GM18526 (cell line): ENCODE results near the gene TSPOAP1.

Source experiments
- POLR2A ChIP-seq: IDR thresholded peaks from 3 replicates; pipeline ENCODE4 v1.6.1; 2011; ENCODE audit not compliant: insufficient read length; ENCODE audit errors: extremely low read depth

The TSPOAP1 gene, protein sequence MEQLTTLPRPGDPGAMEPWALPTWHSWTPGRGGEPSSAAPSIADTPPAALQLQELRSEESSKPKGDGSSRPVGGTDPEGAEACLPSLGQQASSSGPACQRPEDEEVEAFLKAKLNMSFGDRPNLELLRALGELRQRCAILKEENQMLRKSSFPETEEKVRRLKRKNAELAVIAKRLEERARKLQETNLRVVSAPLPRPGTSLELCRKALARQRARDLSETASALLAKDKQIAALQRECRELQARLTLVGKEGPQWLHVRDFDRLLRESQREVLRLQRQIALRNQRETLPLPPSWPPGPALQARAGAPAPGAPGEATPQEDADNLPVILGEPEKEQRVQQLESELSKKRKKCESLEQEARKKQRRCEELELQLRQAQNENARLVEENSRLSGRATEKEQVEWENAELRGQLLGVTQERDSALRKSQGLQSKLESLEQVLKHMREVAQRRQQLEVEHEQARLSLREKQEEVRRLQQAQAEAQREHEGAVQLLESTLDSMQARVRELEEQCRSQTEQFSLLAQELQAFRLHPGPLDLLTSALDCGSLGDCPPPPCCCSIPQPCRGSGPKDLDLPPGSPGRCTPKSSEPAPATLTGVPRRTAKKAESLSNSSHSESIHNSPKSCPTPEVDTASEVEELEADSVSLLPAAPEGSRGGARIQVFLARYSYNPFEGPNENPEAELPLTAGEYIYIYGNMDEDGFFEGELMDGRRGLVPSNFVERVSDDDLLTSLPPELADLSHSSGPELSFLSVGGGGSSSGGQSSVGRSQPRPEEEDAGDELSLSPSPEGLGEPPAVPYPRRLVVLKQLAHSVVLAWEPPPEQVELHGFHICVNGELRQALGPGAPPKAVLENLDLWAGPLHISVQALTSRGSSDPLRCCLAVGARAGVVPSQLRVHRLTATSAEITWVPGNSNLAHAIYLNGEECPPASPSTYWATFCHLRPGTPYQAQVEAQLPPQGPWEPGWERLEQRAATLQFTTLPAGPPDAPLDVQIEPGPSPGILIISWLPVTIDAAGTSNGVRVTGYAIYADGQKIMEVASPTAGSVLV (N-terminal part only)

DNA sequence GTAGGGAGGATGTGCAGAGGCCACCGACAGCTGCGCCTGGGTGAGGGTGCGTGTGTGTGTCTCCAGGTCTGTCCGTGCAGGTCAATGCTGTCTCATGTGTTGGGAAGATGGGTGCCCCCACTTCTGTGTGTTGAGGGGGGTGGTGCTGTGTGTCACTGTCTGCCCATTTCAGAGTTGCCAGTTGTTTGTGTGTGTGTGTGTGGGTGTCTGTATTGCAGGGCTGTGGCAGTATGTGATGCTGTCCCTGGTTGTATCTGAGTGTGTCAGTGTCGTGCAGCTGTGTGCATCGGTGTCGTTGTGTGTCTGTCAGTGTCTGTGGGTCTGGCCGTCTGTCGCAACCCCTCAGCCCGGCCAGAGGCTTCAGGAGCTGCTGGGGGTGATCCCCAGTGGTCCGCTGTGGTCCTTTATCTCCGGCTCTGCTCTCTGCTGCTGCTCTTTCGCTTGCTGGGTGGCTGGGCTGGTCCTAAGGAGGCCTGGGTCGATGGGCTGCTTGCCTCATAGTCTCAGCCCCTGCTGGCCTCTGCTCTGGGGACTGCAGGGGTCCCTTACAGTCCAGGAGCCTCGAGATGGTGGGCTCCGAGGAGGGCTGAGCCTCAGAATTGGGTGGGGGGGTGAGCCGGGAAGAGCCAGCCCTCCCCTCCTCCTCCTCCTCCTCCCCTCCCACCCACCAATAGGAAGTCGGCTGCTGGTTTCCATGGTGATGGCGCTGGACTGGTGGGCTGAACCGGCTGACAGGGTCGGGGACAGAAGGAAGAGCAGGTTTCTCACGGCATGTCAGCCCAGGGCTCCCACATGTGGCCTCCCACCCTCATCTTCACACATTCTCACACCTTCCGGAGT, at the start of gene TSPOAP1:
TSPOAP1 (minus strand) TSS at position 601 of the 840 bp plus-strand sequence. CDS start 875 bp downstream, outside the sequence.
- TF ChIP-seq POLR2A, result no peak

DNA sequence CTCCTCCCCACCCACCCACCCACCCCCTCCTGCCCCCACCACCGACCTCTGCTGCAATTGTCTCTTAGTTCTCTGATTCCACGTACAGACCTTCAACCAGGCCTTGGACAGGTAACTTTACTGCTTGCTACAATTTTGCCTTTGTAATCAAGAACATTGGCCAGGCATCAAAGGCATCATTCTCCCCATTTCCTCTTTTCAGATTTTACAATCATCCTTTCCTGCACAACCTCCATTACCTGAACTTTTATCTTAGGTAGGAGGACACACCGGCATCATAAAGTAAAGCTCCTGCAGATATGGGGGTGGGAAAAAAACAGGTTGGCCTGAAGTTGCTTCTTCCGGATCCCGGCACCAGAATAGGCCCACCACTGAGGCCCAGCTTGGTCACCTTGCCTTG, 49.1 kb upstream of the TSPOAP1 start:
- TF ChIP-seq POLR2A, result no peak

DNA sequence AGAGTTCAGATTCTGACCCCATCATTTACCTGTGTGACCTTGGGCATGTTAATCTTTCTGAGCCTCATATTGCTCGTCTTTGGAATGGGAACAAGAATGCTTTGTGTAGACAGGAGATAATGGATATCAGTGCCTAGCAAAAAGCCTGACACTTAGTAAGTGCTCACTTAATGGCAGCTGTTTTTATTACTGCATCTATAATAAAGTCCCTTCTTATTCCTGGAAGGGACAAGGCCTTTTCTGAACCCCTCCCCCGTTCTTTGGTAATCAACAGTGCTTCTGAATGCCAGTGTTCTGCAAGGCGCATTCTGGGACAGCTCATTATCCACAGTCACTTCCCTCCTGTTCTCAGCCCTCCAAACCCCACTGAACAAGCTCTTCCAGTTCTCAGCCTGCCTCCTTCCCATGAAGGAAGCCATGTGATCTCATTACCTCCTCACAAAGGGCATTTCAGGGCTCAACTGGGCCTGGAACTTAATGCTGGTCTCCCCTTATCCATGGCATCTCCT, 48.6 kb upstream of the TSPOAP1 start:
- TF ChIP-seq POLR2A, result no peak

DNA sequence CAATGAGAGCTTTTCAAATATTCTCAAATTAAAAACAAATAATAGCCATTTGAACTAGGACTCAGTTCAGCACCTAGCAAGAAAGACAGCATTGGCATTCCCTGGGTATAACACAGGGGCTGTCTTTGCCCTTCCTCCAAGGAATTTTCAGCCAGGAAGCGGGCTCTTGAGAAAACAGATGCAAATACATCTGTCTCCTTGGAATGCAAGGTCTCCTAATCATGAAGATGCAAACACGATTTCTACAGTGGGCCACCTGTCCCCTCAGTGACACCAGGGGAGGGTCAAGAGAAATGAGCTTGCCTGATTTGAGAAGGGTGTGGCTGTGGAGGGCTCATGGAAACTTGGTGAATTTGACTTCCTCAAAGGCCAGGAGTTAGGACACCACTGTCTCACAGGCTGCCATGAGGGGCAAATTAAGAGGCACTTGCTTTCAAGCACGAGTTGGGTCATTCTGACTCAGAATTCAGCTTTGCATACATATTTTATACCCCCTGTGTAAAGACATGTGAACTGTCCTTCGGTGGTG, 47.9 kb upstream of the TSPOAP1 start:
- TF ChIP-seq POLR2A, result no peak

DNA sequence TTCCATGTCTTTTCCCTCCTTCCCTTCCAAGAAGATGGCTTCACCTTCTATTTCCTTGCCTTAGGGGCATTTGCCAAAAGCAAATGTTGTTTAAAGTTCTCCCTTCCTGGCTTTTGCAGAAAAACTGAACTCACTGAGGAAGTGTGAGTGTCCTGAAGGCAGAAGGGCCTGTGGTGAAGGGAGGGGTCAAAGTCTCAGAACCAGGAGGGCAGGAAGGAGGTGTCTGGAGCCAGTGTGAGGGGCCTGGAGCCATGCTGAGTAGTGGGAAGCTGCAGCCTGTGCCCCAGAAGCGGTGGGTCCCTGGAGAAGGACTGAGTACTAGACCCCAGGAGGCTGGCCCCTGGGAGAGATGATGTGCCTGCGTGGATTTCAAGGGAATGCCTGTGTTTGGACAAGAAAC, 47.2 kb upstream of the TSPOAP1 start:
- TF ChIP-seq POLR2A, result no peak

DNA sequence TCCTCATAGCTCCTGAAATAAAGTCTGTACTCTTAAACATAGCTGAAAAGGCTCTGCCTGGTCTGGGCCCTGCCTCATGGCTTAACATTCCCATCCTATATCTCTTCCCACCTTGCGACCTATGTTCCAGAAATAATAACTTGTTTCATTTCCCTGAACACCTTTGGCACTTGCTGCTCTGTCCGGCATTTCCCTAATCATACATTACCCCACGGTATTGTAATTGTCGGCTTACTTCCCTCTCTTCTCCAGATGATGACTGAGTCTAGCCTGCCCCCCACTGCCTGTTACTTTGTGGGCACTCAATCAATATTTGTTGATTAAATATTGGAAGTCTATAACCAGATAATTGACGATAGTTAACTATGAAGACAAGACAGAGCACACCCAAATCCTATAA, 46.7 kb upstream of the TSPOAP1 start:
- TF ChIP-seq POLR2A, result no peak

DNA sequence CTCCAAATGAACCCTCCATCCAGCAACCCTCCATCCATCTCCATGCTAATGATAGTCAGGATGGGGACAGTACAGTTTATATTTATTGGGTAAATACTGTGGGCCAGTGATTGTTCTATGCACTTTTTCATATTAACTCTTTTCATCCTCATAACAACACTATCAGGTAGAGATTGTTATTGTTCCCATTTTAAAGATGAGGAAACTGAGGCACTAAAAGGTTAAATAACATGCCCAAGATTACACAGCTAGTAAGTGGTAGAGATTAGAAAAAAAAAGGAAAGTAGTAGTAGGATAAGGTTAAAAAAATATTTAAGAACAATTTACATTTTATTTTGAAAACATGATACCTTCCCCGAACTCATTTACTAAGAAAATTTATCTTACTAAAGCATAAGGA, 45.3 kb upstream of the TSPOAP1 start:
- TF ChIP-seq POLR2A, result no peak

DNA sequence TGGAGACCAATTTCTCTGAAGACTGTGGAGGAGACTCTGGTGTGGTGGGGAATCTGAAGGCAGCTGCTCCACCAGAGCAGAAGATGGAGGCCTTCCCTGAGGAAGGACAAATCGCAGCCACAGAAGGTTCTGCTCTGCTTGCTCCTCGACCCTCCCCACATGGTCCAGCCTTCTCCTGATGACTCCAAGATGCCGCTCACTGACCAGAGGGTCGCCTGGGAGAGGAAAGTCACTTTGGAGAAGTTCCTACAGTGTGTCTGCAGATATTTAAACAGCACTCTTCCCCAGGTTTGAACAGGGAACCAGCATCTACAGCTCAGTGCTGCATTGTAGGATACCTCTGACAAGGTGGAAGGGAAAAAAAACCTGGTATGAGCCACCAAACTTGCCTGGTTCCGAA, 44.4 kb upstream of the TSPOAP1 start:
- no peak for TF ChIP-seq POLR2A

DNA sequence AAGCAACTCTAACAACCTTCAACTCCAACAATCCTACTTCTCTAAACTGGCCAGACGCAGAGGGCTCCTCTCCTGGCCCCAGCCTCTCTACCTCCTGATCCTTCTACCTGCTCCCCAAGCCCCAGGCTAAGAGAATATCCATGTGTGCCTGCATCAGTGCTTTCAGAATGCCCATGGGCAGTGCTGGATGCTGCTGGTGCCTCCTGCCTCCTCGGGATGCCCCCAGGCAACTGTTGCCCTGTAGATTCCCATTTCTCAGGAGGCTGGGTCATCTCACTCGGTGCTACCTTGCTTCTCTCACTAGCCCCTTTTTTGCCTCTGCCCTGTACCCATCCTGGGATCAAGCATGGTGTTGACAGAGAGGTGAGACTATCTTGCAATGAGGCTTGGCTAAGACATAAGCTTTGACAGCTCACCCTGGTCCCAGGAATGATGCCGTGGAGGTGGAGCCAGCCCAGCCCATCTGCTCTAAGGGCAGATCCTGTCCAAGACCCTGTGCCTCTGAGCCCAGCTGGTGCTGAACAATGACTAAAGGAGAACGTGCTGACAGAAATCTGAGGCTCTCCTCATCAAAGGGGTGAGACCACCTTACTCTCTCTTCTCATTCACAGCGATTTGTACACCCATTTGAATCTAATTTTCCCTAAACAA, 42.8 kb upstream of the TSPOAP1 start:
- no peak for TF ChIP-seq POLR2A

DNA sequence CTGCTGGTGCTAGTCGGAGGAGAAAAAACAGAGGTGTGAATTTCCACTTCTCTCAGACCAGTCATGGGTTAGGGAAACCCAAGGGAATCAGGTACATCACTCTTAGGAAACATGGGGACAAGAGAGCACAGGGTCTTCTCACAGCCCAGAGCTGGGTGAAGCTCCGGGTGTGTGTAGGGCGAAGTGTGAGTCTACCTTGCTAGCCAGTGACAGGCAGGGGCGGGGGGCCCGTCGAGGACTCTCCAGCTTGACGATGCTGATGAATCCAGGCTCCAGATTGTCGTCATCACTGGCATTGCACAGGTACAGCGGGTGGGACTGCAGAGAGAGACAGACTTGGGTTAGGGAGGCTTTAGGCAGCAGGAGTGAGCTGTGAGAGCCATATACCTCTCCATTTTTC, 42.1 kb upstream of the TSPOAP1 start:
- TF ChIP-seq POLR2A, result no peak

DNA sequence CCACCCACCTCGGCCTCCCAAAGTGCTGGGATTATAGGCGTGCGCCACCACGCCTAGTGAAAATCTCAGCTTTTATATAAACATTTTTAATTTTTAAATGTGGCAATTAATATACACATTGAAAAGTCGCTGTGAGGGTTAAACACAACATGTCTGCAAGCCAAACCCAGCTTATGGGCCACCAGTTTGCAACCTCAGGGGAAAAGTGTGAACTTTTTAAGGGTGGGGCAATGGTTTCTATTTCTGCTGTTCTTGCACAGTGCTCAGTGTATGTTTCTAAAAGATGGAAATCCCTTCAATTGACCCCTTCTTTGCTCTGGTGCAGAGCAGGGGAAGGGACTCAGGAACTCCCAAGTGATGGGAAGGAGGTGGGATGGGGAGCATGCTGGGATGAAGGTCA, 41.7 kb upstream of the TSPOAP1 start:
- no peak for TF ChIP-seq POLR2A

DNA sequence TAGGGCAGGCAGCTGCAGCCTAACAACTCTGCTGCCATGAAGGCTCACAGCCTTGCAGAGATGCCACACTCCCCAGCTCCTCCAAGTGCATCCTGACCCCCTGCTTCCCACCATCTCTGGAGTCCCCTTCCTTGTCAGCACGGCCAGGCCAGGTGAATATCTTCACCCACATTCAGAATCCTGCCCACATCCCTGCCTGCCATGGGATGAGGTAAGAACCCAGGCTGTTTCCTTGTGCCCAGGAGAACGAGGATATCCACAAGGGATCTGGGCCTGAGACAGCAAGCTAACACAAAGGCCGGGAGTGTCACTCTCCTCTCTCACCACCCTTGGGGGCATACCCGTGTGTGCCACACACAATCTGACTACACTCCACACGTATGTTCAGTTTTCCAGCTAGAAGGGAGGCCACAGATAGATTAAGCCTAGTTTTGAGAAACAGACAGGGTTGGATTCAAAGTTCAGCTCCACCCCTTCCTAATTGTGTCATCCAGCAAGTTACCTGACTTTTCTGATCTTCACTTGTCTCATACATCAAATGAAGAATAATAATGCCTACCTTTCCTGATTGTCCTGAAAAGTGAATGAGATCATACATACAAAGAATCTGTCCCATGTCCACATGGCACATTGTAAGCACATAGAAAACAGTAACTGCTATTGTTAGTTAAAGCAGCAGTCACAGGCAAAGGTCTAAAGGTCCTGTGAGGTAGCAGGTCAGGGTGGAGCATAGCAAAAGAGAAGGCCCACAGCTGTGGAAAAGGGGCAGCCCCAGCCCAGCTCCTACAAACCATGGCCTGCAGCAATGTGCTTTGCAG, 40.8 kb upstream of the TSPOAP1 start:
- TF ChIP-seq POLR2A, result no peak

DNA sequence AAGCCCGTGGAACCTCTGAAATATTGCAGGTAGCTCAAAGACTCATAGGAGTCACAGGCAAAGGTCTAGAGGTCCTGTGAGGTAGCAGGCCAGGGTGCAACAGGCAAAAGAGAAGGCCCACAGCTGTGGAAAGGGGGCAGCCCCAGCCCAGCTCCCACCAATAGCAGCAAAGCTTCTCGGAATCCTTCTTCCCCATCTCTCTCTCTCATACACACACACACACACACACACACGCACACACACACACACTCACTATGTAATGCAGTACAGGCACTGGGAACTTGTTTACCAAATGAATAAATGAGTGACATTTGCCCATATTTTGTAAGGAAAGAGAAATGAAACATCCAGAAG, 40.2 kb upstream of the TSPOAP1 start:
- TF ChIP-seq POLR2A, result no peak

DNA sequence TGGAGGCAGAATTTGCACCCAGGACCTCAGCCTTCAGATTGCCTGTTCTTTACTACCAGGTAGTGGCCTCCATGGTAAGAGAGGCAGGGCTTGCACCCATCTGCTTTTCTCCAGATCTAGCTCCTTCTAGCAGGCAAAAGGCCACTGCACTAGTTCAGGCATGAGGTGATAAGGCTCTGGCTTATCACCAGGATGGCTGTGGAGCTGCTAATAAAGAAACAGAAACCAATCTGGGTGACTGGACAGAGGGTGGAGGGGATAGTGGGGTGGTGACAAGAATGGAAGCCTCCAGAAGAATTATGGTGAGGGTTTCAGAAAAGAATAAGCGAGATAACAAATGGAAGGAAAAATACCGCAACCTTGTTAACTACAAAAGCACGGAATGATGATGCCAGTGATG, 38.9 kb upstream of the TSPOAP1 start:
- no peak for TF ChIP-seq POLR2A
